GM06990 (cell line): ENCODE data around the gene ABLIM3.

Experiments used
- DNase-seq: peaks from one replicate; pipeline ENCODE4 v3.0.0-alpha.2; 2011; ENCODE audit not compliant: insufficient read length; ENCODE audit errors: extremely low read depth
- H3K27me3 ChIP-seq: replicated peaks from 2 replicates; pipeline ENCODE4 v1.6.0; 2011; ENCODE audit warnings: low read length; ENCODE audit not compliant: control insufficient read depth, insufficient read depth
- H3K36me3 ChIP-seq: 2 replicates; pipeline ENCODE4 v1.5.1; 2011; ENCODE audit warnings: low read length; ENCODE audit not compliant: control insufficient read depth, insufficient read depth
- H3K4me3 ChIP-seq: replicated peaks from 2 replicates; pipeline ENCODE4 v1.5.1; 2011; ENCODE audit warnings: low read depth, mild to moderate bottlenecking, control low read depth, low read length
- CTCF ChIP-seq: IDR thresholded peaks from 2 replicates; pipeline ENCODE4 v1.5.1; 2011; ENCODE audit warnings: low read length, control low read depth, mild to moderate bottlenecking, inconsistent platforms; ENCODE audit not compliant: insufficient read depth, poor library complexity, severe bottlenecking

The ABLIM3 gene

GRCh38 chr5:149108651-149109280 lies 32.5 kb upstream of the ABLIM3 start:
- TF ChIP-seq CTCF = no peak
- Histone ChIP-seq H3K4me3 (no peak overlapping the region), H3K27me3 (no peaks in the 10 kb centered on the region), H3K36me3 (no peaks in the 10 kb centered on the region)
- DNase-seq = no peak

- no peaks in the 10 kb centered on the region for H3K27me3 ChIP-seq
- H3K4me3 ChIP-seq = no peak overlapping the region
- H3K36me3 ChIP-seq = no peaks in the 10 kb centered on the region
- no peak for DNase-seq
- no peak for TF ChIP-seq CTCF
These were observed 30.9 kb upstream of the ABLIM3 start for GRCh38 chr5:149110406-149110805.

- TF ChIP-seq CTCF = no peak
- Histone ChIP-seq H3K4me3 (no peak overlapping the region), H3K36me3 (no peaks in the 10 kb centered on the region), H3K27me3 (no peaks in the 10 kb centered on the region)
- no peak for DNase-seq
These were observed 27.6 kb upstream of the ABLIM3 start for GRCh38 chr5:149113669-149114068.

- Histone ChIP-seq H3K4me3 (no peak overlapping the region), H3K36me3 (no peaks in the 10 kb centered on the region), H3K27me3 (no peaks in the 10 kb centered on the region)
- peak; percentile 78 for TF ChIP-seq CTCF
- peak; percentile 1 for DNase-seq
These were observed 26.6 kb upstream of the ABLIM3 start for GRCh38 chr5:149114403-149115312.

GRCh38 chr5:149117970-149118369 lies 23.3 kb upstream of the ABLIM3 start:
- Histone ChIP-seq H3K27me3 (no peaks in the 10 kb centered on the region), H3K36me3 (no peaks in the 10 kb centered on the region), H3K4me3 (no peak overlapping the region)
- DNase-seq = no peak
- TF ChIP-seq CTCF = no peak
